Central memory CD8-positive, alpha-beta T cell (primary cell): ENCODE data around the gene JAK3.
A peak's percentile ranks its signal among the peaks of the same experiment; 100 is the strongest.

ENCODE experiments used
- ATAC-seq: fragments of 150-1000 bp; cut with Tn5 transposase; replicated peaks from 2 replicates; pipeline ENCODE4 v1.10.0; 2022; ENCODE audit warnings: mild to moderate bottlenecking, moderate FRiP score, moderate number of reproducible peaks; ENCODE audit not compliant: poor library complexity, severe bottlenecking; ENCODE audit errors: extremely low read depth
- DNase-seq, 2 donors: peaks; one replicate each; pipeline ENCODE4 v3.0.0; 2021; ENCODE audit warnings: low spot score in 2 of 2
- H3K27ac Mint-ChIP-seq: one replicate; pipeline ENCODE4 v1.8.0; 2022; ENCODE audit warnings: low read depth, mild to moderate bottlenecking, moderate library complexity, mixed read lengths
- H3K27me3 Mint-ChIP-seq: one replicate; pipeline ENCODE4 v1.8.0; 2022; ENCODE audit warnings: mixed read lengths
- H3K36me3 Mint-ChIP-seq: one replicate; pipeline ENCODE4 v1.8.0; 2022; ENCODE audit warnings: mild to moderate bottlenecking, moderate library complexity, mixed read lengths; ENCODE audit not compliant: insufficient read depth
- H3K4me1 Mint-ChIP-seq: one replicate; pipeline ENCODE4 v1.8.0; 2022; ENCODE audit warnings: mixed read lengths
- H3K4me3 Mint-ChIP-seq: one replicate; pipeline ENCODE4 v1.8.0; 2022; ENCODE audit warnings: mild to moderate bottlenecking, moderate library complexity, mixed read lengths
- H3K9me3 Mint-ChIP-seq: one replicate; pipeline ENCODE4 v1.8.0; 2022; ENCODE audit warnings: mixed read lengths

The JAK3 gene

GRCh38 chr19:17872251-17873001 lies 24.6 kb upstream of the JAK3 start:
- H3K27ac Mint-ChIP-seq = peak overlapping the region; percentile 74
- H3K27me3 Mint-ChIP-seq = no peaks in the 10 kb centered on the region
- H3K4me3 Mint-ChIP-seq = peak overlapping the region; percentile 68
- peaks cover 6% of the 10 kb centered on the region for H3K4me1 Mint-ChIP-seq
- H3K36me3 Mint-ChIP-seq = no peaks in the 10 kb centered on the region
- no peak for ATAC-seq
- no peak for DNase-seq
- no peaks in the 10 kb centered on the region for H3K9me3 Mint-ChIP-seq

GRCh38 chr19:17871878-17872250 lies 24.1 kb upstream of the JAK3 start, which contains the start of gene SLC5A5:
Gene SLC5A5 (plus strand): TSS chr19:17871945. CDS start chr19:17872320, 375 bp downstream.
- ATAC-seq = no peak
- peak within 1 kb of the TSS; percentile 74 for H3K27ac Mint-ChIP-seq

GRCh38 chr19:17871032-17871877 lies 23.5 kb upstream of the JAK3 start:
- Mint-ChIP-seq H3K27me3 (no peaks in the 10 kb centered on the region), H3K27ac (peak overlapping the region; percentile 74), H3K36me3 (no peaks in the 10 kb centered on the region), H3K9me3 (no peaks in the 10 kb centered on the region), H3K4me1 (peaks cover 6% of the 10 kb centered on the region), H3K4me3 (peak overlapping the region; percentile 68)
- DNase-seq = no peak
- no peak for ATAC-seq

More at GRCh38 chr19:17871878-17872250, 24.1 kb upstream of the JAK3 start, which contains the start of gene SLC5A5:
- DNase-seq = no peak
- H3K4me1 Mint-ChIP-seq = peaks cover 6% of the 10 kb centered on the region
- peak within 1 kb of the TSS; percentile 68 for H3K4me3 Mint-ChIP-seq
- no peaks in the 10 kb centered on the region for H3K9me3 Mint-ChIP-seq
- H3K27me3 Mint-ChIP-seq = no peaks in the 10 kb centered on the region
- no peaks in the 10 kb centered on the region for H3K36me3 Mint-ChIP-seq

GRCh38 chr19:17869114-17869608 lies 21.4 kb upstream of the JAK3 start:
- Mint-ChIP-seq H3K4me1 (no peaks in the 10 kb centered on the region), H3K27ac (peak overlapping the region; percentile 77), H3K9me3 (no peaks in the 10 kb centered on the region), H3K4me3 (no peak overlapping the region), H3K36me3 (peaks cover 14% of the 10 kb centered on the region), H3K27me3 (no peaks in the 10 kb centered on the region)
- ATAC-seq = no peak
- DNase-seq = no peak

GRCh38 chr19:17868669-17869068 lies 20.9 kb upstream of the JAK3 start:
- no peaks in the 10 kb centered on the region for H3K27me3 Mint-ChIP-seq
- H3K4me1 Mint-ChIP-seq = peaks cover 1% of the 10 kb centered on the region
- no peaks in the 10 kb centered on the region for H3K9me3 Mint-ChIP-seq
- peaks cover 18% of the 10 kb centered on the region for H3K36me3 Mint-ChIP-seq
- peak overlapping the region; percentile 77 for H3K27ac Mint-ChIP-seq
- DNase-seq (no peak), ATAC-seq (no peak)
- H3K4me3 Mint-ChIP-seq = no peak overlapping the region

- H3K36me3 Mint-ChIP-seq = peaks cover 26% of the 10 kb centered on the region
- H3K4me1 Mint-ChIP-seq = peaks cover 10% of the 10 kb centered on the region
- no peaks in the 10 kb centered on the region for H3K9me3 Mint-ChIP-seq
- no peak overlapping the region for H3K4me3 Mint-ChIP-seq
- no peak overlapping the region for H3K27ac Mint-ChIP-seq
- no peak for DNase-seq
- no peaks in the 10 kb centered on the region for H3K27me3 Mint-ChIP-seq
- ATAC-seq = no peak
Observed at GRCh38 chr19:17866964-17867486, 19.2 kb upstream of the JAK3 start.

GRCh38 chr19:17866312-17866963 lies 18.7 kb upstream of the JAK3 start:
- no peaks in the 10 kb centered on the region for H3K27me3 Mint-ChIP-seq
- DNase-seq (no peak), ATAC-seq (no peak)
- H3K4me3 Mint-ChIP-seq = no peak overlapping the region
- H3K4me1 Mint-ChIP-seq = peaks cover 14% of the 10 kb centered on the region
- peak overlapping the region; percentile 49 for H3K27ac Mint-ChIP-seq
- H3K36me3 Mint-ChIP-seq = peaks cover 29% of the 10 kb centered on the region
- H3K9me3 Mint-ChIP-seq = no peaks in the 10 kb centered on the region

- Mint-ChIP-seq H3K36me3 (peaks cover 35% of the 10 kb centered on the region), H3K9me3 (no peaks in the 10 kb centered on the region), H3K4me1 (peaks cover 22% of the 10 kb centered on the region), H3K27me3 (no peaks in the 10 kb centered on the region), H3K4me3 (no peak overlapping the region), H3K27ac (peak overlapping the region; percentile 49)
- ATAC-seq (no peak), DNase-seq (no peak)
Observed at GRCh38 chr19:17865364-17866311, 17.9 kb upstream of the JAK3 start.

GRCh38 chr19:17863520-17864182 lies 15.9 kb upstream of the JAK3 start:
- peaks cover 38% of the 10 kb centered on the region for H3K4me1 Mint-ChIP-seq
- H3K36me3 Mint-ChIP-seq = peaks cover 46% of the 10 kb centered on the region
- peak overlapping the region; percentile 78 for H3K27ac Mint-ChIP-seq
- H3K27me3 Mint-ChIP-seq = no peaks in the 10 kb centered on the region
- no peak overlapping the region for H3K4me3 Mint-ChIP-seq
- H3K9me3 Mint-ChIP-seq = no peaks in the 10 kb centered on the region
- no peak for ATAC-seq
- DNase-seq = no peak

GRCh38 chr19:17862711-17863519 lies 15.1 kb upstream of the JAK3 start:
- no peak for ATAC-seq
- Mint-ChIP-seq H3K4me1 (peaks cover 38% of the 10 kb centered on the region), H3K4me3 (peak overlapping the region; percentile 9), H3K36me3 (peaks cover 46% of the 10 kb centered on the region), H3K27me3 (no peaks in the 10 kb centered on the region), H3K9me3 (no peaks in the 10 kb centered on the region), H3K27ac (peak overlapping the region; percentile 78)
- no peak for DNase-seq
